ENCODE measurements around the gene PRKACG. TPM values are rescaled to one million over a fixed set of nuclear protein-coding genes. Genes with fewer than 3 reads are reported as not detected.

The PRKACG gene
- total RNA-seq, 1 experiment from 2014 or later, result not detected

DNA sequence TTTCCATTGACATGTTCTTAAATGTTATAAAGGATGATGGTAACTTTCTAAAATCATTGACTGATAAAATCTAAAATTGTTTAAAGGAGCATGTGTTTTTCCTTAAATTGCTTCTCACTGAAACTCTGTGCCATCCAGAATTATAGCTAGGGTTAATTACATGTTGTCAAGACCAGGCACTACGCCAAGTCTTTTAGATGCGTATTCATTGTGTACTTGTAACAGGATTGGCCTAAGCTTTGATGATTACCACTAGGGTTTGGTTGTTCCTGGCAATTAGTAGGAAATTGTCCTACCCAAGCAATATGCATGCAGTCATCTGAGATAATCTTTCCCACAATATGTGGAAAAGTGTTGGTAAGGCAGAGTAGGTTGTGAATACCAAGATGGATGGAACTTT lies 43.8 kb downstream of the PRKACG start:
- no peak for DNase-seq (ENCODE audit: low read depth, low spot score)
- in situ Hi-C loops (cut with HindIII; ENCODE audit: low pct_unique_long_range_greater_than_20kb, low sequenced_read_pairs), result no loop called here

GRCh38 chr9:68969538-68969937 lies 44.4 kb downstream of the PRKACG start:
- in situ Hi-C loops (cut with HindIII; ENCODE audit: low pct_unique_long_range_greater_than_20kb, low sequenced_read_pairs), result no loop called here
- peak; percentile 58 for DNase-seq (ENCODE audit: low read depth, low spot score)

DNA sequence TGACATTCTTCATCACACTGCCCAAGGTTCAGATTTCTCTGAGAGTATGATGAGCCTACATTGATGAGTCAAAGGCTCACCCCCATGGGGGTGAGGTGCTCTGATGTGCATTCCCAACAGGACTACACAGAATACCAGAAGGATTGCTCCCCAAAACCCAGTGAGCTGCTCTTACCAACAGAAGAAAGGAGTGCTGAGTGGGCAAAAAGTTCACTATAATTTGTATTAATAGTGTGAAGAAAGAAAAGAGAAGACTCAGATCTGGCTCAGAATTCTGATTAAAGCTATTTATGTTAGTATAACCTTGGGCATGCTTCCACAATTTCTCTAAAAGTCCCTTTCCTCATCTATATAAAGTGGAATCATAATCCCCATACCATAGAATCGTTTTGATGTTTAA lies 46.1 kb downstream of the PRKACG start:
- no peak for DNase-seq (ENCODE audit: low read depth, low spot score)
- in situ Hi-C loops (cut with HindIII; ENCODE audit: low pct_unique_long_range_greater_than_20kb, low sequenced_read_pairs), result no loop called here

DNA sequence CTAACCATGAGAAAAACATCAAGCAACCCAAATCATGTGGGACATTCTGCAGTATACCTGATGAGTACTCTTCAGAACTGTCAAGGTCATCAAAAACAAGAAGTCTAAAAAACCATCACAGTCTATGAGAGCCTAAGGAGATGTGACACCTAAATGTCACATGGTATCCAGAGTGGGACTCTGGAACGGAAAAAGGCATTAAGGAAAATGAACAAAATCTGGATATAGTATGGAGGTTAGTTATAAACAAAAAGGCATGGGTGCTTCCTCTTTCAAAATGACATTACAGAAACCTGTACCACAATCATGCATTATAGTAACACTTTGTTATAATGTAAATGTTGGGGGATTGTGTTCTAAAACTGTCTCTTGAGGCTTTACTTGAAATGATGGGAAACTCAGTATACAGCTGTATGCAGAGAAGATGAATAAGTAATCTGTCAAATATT lies 47.4 kb downstream of the PRKACG start:
- no peak for DNase-seq (ENCODE audit: low read depth, low spot score)
- in situ Hi-C loops (cut with HindIII; ENCODE audit: low pct_unique_long_range_greater_than_20kb, low sequenced_read_pairs), result no loop called here

DNA sequence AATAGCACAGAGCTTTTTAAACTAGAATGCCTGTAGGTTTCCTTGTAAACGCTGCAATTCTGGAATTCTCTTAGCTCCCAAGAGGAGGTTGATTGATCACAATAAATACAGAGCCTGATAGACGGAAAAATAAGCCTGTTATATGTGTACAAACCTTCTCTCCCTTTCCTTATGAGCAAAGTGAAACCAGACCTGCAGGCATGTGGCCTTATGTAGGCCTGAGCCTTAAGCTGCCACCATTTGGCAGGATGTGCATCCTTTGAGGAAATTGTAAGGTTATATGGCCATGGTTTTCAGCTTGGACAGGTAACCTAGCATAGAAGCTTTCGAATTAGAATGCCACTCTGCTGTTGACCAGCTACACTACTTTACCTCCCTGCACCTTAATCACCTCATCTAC lies 49.1 kb downstream of the PRKACG start:
- no peak for DNase-seq (ENCODE audit: low read depth, low spot score)
- in situ Hi-C loops (cut with HindIII; ENCODE audit: low pct_unique_long_range_greater_than_20kb, low sequenced_read_pairs), result no loop called here

GRCh38 chr9:68964102-68964541 lies 49.8 kb downstream of the PRKACG start:
- in situ Hi-C loops (cut with HindIII; ENCODE audit: low pct_unique_long_range_greater_than_20kb, low sequenced_read_pairs), result no loop called here
- DNase-seq (ENCODE audit: low read depth, low spot score), result peak; percentile 88

DNA sequence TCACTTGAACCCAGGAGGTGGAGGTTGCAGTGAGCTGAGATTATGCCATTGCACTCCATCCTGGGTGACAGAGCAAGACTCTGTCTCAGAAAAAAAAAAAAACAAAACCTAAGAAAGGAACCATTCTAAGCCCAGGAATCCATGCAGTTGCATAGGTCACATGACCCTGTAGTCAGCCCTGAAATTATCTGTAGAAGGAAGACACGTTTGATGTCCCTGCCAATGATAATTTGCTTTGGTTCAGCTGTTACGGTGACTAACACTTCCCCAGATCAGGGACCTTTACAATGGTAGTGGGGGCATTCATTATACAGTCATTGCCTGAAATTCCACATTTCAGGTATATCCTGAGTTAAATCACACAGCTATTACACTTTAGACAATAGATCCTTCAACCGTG lies 50.5 kb downstream of the PRKACG start:
- in situ Hi-C loops (cut with HindIII; ENCODE audit: low pct_unique_long_range_greater_than_20kb, low sequenced_read_pairs), result no loop called here
- DNase-seq (ENCODE audit: low read depth, low spot score), result peak; percentile 36

Other genes starting within 250 kb of the PRKACG start
- gene FXN, start 21.6 kb upstream of the PRKACG start, total RNA-seq (2014; rRNA removed; shearing (Covaris generic)), result 6.8 and 14.2 TPM in 2 replicates
- gene TJP2, start 160.2 kb upstream of the PRKACG start, total RNA-seq (2014; rRNA removed; shearing (Covaris generic)), result 12.1 and 15.2 TPM in 2 replicates